Activated CD8-positive, alpha-beta memory T cell treated with anti-CD3 and anti-CD28 coated beads for 1 hour (primary cell): ENCODE data around the gene PACRG.
"Not testable (repeated sequence)": the region's sequence is repeated elsewhere in the genome, so short reads cannot be mapped to it uniquely, and the experiment has no call there.

Source experiments
- DNase-seq, 2 donors: peaks; one replicate each; pipeline ENCODE4 v3.0.0-alpha.2; 2020; ENCODE audit warnings: low read depth in 1 of 2; ENCODE audit errors: extremely low read depth in 1 of 2

Gene PACRG

DNA sequence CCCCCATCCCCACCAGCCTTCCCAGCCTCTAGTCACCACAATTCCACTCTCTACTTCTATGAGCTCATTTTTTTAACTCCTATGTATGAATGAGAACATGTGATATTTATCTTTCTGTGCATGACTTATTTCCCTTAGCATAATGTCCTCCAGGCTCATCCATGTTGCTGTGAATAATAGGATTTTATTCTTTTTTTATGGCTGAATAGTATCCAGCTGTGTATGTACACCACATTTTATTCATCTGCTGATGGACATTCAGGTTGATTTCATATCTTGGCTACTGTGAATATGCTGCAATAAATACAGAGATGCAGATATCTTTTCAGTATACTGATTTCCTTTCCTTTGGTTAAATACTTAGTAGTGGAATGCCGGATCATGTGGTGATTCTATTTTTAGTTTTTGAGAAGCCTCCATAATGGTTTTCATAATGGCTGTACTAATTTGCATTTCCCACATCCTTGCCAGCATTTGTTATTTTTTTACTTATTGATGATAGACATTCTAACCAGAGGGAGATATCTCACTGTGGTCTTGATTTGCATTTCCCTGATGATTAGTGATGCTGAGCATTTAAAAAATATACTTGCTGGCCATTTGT, 194.9 kb downstream of the PACRG start:
- DNase-seq: no peak

DNA sequence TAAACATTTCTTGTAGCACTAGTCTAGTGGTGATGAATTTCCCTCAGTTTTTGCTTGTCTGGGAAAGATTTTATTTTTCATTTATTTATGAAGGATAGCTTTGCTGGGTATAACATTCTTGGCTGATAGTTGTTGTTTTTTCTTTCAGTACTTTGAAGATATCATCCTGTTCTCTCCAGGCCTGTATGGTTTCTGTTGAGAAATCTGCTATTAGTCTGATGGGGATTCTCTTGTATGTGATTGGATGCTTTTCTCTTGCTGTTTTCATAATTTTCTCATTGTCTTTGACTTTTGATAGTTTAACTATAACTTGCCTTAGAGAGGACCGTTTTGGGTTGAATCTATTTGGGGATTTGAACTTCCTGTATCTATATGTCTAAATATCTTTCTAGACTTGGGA, 207.1 kb downstream of the PACRG start:
- DNase-seq: no peak

DNA sequence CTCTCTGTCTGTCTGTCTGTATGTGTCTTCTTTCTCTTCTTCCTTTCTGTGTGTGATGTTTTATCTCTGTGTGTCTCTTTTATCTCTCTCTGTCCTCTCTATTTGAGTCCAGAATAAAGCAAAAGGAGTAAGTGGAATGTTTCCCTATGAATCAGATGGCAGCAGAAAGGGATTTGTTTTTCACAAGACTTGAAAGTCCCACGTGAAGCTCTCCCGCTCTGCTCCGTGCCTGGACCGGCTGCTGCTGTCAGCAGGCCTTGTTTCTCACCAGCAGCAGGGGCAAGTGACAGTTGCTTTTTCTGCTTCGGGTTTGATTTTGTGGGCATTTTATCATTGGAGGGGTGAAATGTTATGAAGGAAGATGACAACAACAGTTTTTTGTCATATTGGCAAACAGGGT, 212.7 kb downstream of the PACRG start:
- no peak for DNase-seq

DNA sequence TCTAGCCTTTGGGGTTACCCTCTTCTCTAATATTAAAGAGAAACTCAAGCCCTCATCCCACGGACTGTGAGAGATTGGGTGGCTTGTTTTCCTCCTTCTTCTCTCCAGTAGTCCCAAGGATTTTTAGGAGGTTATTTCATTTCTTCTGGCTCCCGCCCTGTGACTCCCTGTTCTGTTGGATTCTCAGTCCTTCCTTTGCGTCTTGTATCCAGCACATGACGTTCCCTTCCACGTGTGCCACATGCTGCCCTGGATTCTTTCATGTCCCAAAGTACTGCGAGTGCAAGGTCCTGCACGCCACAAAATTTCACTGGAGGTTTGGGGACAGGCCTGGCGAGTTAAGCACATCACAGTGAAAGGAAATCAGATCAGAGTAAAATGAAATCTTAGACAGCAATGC, 213.4 kb downstream of the PACRG start:
- DNase-seq: no peak

DNA sequence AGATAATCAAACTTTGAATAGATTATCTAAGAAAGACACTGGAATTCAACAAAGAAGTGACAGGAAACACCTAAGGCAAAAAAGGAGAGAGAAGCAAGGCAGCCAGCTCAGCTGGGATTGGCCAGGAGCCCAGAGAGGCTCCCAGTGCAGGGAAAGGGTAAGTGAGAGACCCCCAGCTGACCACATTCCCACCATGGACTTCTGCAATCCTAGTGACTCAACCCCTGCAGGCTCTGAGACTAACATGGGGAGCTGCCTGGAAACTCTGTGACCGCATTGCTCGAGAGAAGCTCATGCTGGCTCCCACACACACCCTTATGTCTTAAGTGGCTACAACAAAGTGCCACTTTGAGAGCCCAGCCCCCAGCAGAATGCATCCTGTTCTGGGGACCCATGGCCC, 215.1 kb downstream of the PACRG start:
- DNase-seq: no peak

DNA sequence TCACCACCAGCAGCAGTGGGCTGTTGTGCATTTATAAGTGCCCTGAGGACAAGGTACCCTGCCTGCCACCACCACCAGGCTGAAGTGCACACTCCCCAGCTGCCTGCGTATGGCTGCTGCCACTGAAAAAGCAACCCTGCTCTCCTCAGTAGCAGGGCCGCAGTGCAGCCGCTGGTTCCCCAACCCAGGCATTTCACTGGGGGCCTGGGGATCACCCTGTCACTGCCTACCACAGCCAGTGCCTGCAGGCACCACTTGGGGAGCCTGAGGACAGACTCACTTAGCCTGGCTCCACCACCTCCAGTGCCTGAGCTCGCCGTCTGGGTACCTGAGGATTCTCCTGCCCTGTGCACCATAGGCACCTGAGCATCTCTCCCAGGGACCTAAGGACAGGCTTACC, 215.6 kb downstream of the PACRG start:
- DNase-seq: no peak

DNA sequence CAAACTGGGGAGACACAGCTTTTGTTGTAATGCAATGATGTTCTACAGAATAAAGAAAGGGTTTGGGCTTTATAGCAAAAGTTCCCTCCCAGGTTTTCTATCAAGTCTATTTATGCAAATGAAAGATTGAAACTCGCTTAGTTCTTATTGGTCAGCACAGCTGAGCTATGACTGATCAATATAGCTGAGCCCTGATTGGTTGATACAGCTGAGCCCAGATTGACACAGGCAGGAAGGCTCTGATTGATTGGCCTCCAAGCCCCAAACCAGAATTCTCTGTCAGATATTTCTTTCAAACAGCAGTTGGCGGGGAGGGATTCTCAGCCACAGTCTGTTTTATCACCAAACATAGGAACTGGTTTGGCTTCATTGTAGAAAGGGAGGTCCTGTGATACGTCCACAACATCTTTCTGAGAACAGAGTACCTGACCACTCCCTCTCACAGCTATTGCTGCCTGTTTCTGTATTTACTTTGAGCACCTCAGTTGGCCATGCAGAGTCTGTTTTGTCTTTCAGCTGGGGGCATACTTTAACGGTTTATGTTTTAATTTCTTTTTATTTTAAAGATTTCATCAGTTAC, 223.5 kb downstream of the PACRG start:
- no peak for DNase-seq

DNA sequence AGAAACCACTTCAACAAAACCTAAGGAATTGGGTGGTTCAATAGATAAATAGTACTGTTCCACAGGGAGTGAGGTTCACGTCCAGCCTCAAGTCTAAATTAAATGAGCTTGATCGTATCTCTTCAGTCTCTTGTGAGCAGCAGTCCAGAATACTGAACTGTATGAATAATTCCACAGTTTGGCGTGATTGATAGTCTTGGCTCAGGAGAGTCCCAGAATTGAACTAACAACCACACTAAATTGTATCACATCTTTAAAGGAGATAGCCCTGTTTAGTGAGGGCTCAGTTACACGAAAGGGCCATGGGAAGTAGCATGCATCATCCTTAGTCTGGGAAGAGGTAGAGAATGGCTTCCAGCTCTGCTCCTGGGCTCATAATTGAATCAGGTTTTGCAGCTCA, 224.6 kb downstream of the PACRG start:
- no peak for DNase-seq

DNA sequence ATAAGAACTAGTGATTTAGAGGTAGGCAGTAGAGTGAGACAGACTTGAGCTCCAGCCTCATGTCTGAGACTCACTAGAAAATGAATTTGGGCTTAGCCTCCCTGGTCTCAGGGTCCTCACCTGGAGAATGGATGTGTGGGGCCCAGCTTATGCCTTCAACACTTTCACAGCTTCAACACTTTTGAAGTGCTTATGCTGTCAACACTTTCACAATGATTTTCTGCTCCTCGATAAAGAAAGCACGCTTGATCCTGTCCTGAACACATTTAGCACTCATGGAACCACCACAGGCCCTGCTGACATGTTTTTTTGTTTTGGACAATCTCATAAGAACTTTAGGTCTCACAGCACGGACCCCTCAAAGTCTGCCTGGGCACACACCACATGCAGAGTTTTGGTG, 229.3 kb downstream of the PACRG start:
- no peak for DNase-seq

DNA sequence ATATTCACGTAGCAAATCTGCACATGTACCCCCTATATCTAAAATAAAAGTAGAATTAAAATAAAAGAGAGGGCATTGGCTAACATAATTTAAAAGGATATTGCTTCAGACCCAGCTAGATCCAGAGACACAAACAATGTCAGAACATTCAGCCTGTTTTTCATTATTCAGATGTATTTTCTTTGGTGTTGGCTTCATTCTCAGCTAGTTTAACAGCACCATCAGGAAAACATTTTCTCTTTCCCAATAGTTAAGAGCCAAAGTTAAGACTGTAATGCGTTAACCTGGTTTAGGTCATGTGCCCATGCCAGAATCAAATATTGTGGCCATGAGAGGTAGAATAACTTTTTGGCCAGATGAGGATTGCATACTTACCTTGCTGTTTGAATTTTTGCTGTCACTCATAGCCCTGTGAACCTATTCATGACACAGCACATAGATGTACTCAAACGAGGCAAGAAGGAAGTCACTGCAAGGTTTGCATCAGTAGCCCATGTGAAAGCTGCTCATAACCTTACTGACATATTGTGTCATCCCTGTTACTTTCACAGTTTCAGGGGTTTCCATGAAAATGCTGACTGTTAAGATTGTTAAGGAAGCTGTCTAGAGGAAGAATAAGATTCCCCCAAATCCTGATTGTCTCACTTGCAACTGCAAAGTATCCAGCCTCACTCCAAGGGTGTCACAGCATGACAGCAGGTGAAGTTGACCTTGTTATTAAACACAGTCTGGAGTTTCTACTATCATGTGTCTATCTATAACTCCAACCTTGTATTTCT, 233.1 kb downstream of the PACRG start:
- DNase-seq: no peak

DNA sequence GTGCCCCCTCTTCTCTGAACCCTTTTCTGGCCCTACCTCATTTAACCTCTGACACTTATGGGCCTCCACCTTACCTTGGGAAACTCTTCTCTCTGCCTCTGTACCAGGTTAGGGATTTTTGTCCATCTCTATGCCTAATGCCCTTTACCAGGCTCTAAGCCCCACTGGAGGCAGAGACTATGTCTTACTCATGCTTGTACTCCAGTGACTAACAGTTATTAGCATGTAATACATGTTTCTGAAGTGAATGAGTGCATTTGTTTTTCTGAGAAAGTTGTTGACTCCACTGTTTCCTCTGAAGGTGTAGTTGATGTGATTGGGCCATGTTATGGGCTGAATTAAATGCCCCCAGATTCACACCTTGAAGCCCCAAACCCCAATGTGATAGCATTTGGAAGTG, 234.3 kb downstream of the PACRG start:
- DNase-seq: no peak

DNA sequence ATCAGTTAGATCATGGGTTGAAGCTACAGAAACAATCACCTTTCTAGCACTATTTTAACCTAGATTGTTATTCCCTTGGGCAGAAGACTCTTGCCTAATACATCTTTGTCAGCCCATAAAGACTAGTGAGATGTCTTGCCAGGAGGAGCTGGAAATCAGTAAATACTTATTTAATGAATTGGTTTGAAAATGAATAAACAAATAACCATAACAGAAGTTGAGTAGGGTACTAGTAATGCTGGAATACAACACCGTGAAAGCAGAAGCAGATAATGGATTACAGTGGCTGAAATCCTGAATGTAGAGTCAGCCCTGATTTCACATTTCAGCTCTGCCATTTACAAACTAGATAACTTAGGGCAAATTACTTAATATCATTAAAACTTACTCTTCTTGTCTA, 236.1 kb downstream of the PACRG start:
- no peak for DNase-seq

DNA sequence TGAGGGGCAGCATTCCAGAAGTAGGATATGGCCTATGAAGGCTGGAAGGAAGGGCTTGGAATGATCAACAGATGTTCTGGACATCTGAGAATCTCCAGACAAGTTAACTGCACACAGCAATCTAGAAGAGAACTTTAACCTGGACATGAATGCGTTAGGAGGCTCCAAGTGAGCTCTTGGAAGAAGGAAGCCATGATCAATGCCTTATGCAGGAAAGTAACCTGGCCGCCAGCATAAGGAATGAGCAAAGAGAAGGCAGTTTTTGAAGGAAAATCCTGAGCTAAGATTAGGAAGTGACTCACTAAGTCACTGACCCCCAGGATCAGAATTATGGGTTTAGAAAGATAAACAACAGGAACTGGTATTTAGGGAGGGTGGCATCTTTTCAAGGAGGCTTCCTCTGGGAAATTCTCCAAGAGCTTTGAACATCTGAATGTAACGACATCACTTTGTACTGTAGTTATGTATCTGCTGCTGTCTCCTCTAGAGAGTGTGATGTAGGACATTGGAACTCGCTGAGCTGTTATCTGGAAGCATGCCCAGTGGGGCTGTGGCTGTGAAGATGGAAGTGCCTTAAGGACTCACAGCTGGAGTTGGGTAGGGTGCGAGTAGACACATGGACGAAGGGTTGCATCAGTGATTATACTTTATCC, 236.8 kb downstream of the PACRG start:
- no peak for DNase-seq

DNA sequence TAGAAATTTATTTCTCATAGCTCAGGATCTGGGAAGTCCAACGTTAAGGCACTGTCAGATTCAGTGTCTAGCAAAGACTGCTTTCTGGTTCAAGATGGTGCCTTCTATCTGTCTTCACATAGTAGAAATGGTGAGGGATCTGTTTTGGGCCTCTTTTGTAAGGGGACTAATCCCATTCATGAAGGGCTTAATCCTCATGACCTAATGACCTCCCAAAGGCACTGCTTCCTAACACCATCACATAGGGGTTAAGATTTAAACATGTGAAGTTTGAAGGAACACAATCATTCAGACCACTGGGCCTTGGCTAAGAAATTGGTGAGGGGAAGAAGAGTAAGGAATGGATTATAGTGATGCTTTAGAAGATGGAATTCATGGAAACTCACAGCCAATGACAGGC, 237.6 kb downstream of the PACRG start:
- DNase-seq: no peak

DNA sequence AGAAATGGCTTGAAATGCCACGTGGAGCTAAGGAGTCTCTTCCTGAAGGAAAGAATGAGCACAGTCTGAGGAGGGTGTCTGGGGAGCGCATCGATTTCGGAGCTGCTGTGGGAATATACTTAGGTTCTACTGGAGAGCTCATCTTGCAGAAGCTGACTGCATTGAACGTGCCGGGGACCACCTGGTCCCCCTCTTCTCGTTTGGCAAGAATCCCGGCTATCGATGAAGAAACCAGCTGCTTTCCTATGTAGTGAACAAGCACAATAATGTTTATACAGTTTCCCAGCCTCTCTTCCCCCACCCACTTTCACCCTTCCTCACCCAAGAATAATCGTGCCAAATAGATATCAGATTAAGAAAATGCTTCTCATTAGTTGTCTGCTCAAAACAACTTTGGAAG, 242.5 kb downstream of the PACRG start:
- no peak for DNase-seq

DNA sequence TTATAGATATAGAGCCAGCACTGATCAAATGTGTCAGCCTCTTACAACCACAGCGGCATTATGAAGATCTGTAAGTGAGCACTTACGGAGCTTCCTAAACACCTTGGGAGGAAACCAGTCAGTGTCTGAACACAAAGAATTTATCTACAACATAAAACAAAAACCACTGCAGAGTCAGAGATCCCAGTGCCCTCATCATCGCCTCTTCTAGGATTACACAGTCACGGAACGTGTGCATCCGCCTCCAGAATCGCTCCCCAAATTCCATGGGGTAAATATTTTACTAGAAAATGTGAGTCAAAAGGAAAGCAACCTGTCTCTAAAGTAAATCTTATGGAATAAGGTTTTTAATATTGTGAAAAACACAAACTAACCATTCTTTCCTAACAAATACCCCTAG, 243.6 kb downstream of the PACRG start:
- no peak for DNase-seq

DNA sequence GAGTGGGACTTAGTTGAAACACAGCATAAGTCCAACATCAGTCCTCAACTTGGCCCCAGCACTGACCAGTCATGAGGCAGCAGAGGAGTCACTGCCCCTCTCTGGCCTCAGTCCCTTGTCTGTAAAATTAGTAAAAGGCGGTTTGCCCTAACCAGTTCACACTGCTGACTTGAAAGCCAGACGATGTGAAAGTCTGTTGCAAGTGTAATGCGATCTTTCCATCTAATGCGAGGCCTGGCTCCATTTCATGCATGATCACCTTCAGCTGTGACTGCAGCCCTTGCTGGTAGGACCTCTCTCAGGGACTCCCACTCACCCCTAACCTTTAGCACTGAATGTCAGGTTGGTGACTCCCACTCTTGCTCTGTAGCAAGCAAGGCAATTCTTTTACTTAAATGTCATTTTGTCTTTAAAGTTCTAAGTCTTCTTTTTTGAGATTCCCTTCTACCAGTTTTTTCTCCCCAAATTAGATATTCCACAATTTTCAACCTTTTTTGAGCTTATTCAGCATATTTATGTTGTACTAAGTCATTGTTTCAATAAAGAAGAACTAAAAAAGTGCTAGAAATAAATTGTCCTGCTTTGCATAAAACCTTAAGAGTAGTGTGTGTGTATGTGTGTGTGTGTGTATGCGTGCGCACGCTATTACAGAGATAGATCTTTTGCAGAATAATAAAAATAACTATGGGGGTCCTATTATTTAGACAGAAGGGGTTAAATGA, 245.5 kb downstream of the PACRG start:
- no peak for DNase-seq

DNA sequence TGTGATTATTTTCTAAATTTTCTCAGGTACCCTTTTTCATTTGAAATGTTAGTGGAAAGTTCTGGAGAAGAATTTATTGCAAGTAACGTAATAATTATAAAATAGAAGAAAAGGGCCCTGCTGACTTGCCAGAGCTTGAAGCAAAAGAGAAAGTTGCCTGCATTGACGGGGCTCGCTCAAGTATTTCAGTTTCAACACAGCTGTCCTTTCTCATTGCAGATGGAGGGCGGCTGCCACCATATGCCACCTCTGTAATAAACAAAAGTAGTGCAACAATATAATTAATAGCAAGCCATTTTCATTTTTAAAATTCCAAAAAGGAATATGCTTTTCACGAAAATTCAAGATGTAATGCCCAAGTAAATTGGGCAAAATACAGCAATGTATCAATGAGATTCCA, 246.2 kb downstream of the PACRG start:
- no peak for DNase-seq

DNA sequence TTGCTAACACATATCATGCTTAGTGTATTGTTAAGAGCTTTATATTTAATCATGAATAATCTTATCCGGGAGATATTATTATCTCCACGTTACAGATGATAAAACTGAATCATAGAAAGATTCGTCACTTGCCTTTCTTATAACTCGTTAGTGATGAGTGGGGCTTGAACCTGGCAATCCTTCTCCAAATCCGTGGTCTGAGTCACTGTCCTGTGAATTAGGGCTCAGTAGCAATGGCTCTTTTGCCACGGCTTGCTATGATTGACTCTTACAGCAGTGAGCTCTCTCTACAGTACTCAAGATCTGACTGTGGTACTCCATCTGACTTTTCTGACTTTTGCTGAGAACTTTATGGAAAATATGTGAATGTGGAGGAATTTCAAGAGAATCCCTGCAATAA, 246.9 kb downstream of the PACRG start:
- no peak for DNase-seq

DNA sequence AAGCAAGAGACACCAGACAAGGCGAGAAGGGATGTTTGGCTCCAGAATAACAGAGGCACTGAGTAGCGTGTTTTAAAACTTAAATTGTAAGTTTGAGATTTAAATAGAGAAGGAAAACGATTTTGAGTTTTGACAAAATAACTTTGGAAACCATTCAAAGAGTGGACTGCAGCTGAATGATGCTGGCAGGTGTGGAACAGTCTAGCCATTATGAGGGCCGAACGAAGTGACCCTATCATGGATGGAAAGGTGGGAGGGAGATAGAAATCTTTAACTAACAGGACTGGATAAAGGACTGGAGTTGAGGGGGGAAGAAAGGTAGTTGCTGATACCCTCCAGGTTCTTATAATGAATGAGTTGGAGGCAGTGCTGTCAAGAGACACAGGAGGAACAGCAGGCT, 248.4 kb downstream of the PACRG start:
- DNase-seq: no peak

DNA sequence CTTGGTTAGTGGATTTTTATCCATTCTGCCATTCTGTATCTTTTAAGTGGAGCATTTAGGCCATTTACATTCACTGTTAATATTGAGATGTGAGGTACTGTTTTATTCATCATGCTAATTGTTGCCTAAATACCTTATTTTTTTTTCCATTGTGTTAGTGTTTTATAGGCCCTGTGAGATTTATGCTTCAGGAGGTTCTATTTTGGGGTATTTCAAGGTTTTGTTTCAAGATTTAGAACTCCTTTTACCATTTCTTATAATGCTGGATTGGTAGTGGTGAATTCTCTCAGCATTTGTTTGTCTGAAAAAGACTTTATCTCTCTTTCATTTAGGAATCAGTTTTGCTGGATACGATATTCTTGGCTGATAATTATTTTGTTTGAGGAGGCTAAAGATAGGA, 255.5 kb downstream of the PACRG start:
- not testable (repeated sequence) for DNase-seq
